ENCODE measurements around the gene ZNF827. TPM values are rescaled to one million over a fixed set of nuclear protein-coding genes. Genes with fewer than 3 reads are reported as not detected.

The ZNF827 gene
- polyA plus RNA-seq, 1 donor (not counting 4 experiments of a cell fraction or from before 2014, with no cell fraction given), result 4.7 TPM

DNA sequence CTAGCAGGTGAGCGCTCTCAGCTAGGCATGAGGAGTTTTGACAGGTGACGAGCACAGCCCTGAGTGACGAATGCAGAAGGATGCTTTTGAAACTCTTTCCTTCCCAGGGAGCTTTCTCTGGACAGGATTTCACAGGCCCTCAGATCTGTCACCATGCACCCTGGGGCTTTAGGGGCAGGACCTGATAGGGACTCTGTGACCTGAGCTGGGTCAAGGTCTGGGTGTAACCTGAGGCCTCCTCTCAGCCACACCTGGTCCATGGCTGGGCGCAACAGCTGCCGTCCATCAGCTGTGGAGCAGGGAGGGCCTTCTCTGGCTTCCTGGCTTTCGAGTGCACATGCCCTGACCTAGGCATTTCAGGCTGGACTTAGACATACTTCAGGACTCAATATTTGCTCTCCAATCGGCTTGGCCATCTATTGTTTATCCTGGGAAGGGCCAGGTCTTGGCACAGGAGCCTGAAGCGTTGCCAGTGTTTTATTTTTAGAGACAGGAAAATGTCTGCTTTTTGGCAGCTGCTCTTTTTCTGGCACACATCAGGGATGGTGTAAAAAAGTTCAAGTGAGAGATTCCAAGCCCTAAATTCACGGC lies 202.3 kb downstream of the ZNF827 start:
- H3K4me3 ChIP-seq (ENCODE audit: control insufficient read depth in 2 of 3, extremely low read depth in 1 of 3, insufficient read depth in 2 of 3, low read depth in 1 of 3, low read length in 3 of 3), result no peak overlapping the region
- H3K4me1 ChIP-seq (ENCODE audit: control insufficient read depth, extremely low read depth, insufficient read depth, low read length), result peaks cover 39% of the 10 kb centered on the region
- no peaks in the 10 kb centered on the region for H4K20me1 ChIP-seq (ENCODE audit: control insufficient read depth, extremely low read depth, insufficient read depth, low read length)
- no peaks in the 10 kb centered on the region for H3K36me3 ChIP-seq (ENCODE audit: control insufficient read depth in 2 of 2, extremely low read depth in 1 of 2, insufficient read depth in 2 of 2, low read length in 2 of 2)
- H3K9me3 ChIP-seq (ENCODE audit: control insufficient read depth, low read depth, low read length), result no peaks in the 10 kb centered on the region
- FAIRE-seq (peak; percentile 20), DNase-seq (ENCODE audit: low read depth, low spot score) (no peak)
- no peaks in the 10 kb centered on the region for H3K27me3 ChIP-seq (ENCODE audit: control insufficient read depth, extremely low read depth, insufficient read depth, low read length)
- TF ChIP-seq, protein P1, sequence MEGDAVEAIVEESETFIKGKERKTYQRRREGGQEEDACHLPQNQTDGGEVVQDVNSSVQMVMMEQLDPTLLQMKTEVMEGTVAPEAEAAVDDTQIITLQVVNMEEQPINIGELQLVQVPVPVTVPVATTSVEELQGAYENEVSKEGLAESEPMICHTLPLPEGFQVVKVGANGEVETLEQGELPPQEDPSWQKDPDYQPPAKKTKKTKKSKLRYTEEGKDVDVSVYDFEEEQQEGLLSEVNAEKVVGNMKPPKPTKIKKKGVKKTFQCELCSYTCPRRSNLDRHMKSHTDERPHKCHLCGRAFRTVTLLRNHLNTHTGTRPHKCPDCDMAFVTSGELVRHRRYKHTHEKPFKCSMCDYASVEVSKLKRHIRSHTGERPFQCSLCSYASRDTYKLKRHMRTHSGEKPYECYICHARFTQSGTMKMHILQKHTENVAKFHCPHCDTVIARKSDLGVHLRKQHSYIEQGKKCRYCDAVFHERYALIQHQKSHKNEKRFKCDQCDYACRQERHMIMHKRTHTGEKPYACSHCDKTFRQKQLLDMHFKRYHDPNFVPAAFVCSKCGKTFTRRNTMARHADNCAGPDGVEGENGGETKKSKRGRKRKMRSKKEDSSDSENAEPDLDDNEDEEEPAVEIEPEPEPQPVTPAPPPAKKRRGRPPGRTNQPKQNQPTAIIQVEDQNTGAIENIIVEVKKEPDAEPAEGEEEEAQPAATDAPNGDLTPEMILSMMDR (optimal IDR thresholded peaks at IDR 0.05 in 1 of 3, IDR thresholded peaks at IDR 0.05 in 1 of 3, conservative IDR thresholded peaks at IDR 0.05 in 1 of 3; ENCODE audit: extremely low read depth in 1 of 3, insufficient read depth in 2 of 3, low read length in 3 of 3), result no peak
- TF ChIP-seq EZH2 (IDR thresholded peaks at IDR 0.05; ENCODE audit: low read length), result no peak
- dilution Hi-C loops (cut with MboI; ENCODE audit: extremely low pct_ligation_motif_present, low sequenced_read_pairs), result no loop called here
- H3K9me1 ChIP-seq (ENCODE audit: control insufficient read depth, extremely low read depth, insufficient read depth, low read length), result no peaks in the 10 kb centered on the region
- no peaks in the 10 kb centered on the region for H3K79me2 ChIP-seq (ENCODE audit: control insufficient read depth, insufficient read depth, low read length)
- peak overlapping the region; percentile 59 for H2AFZ ChIP-seq (ENCODE audit: control insufficient read depth, low read length)
- H3K27ac ChIP-seq (ENCODE audit: control insufficient read depth, insufficient read depth, low read length), result peak overlapping the region; percentile 100
- H3K9ac ChIP-seq (ENCODE audit: control insufficient read depth, extremely low read depth, insufficient read depth, low read length), result no peak overlapping the region
- H3K4me2 ChIP-seq (ENCODE audit: control insufficient read depth, extremely low read depth, insufficient read depth, low read depth, low read length), result no peak overlapping the region

DNA sequence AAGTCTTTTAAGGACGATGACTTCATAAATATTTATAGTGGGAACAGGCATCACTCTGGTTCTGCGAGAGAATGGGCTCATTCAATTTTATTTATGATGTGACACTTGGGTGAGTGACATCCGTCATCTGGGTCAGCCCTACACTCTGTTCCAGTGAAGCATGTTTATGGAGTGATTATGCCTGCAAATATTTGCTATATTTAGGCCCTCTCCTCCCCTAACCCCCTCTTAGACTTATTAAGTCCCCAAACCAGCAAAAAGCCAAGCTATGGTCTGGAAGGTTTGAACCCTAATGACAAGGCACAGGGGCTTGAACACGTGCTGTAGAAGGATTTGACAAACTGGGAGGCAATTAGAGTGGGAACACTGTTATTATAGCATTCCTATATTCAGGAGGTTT lies 202.8 kb downstream of the ZNF827 start:
- H3K4me1 ChIP-seq (ENCODE audit: control insufficient read depth, extremely low read depth, insufficient read depth, low read length), result peaks cover 39% of the 10 kb centered on the region
- H3K9ac ChIP-seq (ENCODE audit: control insufficient read depth, extremely low read depth, insufficient read depth, low read length), result no peak overlapping the region
- peak overlapping the region; percentile 59 for H2AFZ ChIP-seq (ENCODE audit: control insufficient read depth, low read length)

More for the DNA sequence above, 202.8 kb downstream of the ZNF827 start:
- TF ChIP-seq, protein P1 (optimal IDR thresholded peaks at IDR 0.05 in 1 of 3, IDR thresholded peaks at IDR 0.05 in 1 of 3, conservative IDR thresholded peaks at IDR 0.05 in 1 of 3; ENCODE audit: extremely low read depth in 1 of 3, insufficient read depth in 2 of 3, low read length in 3 of 3), result no peak
- no peak for TF ChIP-seq EZH2 (IDR thresholded peaks at IDR 0.05; ENCODE audit: low read length)
- Histone ChIP-seq H3K79me2 (ENCODE audit: control insufficient read depth, insufficient read depth, low read length) (no peaks in the 10 kb centered on the region), H3K9me1 (ENCODE audit: control insufficient read depth, extremely low read depth, insufficient read depth, low read length) (no peaks in the 10 kb centered on the region), H3K9me3 (ENCODE audit: control insufficient read depth, low read depth, low read length) (no peaks in the 10 kb centered on the region), H3K4me2 (ENCODE audit: control insufficient read depth, extremely low read depth, insufficient read depth, low read depth, low read length) (peak overlapping the region; percentile 99), H3K27me3 (ENCODE audit: control insufficient read depth, extremely low read depth, insufficient read depth, low read length) (no peaks in the 10 kb centered on the region), H3K27ac (ENCODE audit: control insufficient read depth, insufficient read depth, low read length) (peak overlapping the region; percentile 100), H4K20me1 (ENCODE audit: control insufficient read depth, extremely low read depth, insufficient read depth, low read length) (no peaks in the 10 kb centered on the region), H3K36me3 (ENCODE audit: control insufficient read depth in 2 of 2, extremely low read depth in 1 of 2, insufficient read depth in 2 of 2, low read length in 2 of 2) (no peaks in the 10 kb centered on the region), H3K4me3 (ENCODE audit: control insufficient read depth in 2 of 3, extremely low read depth in 1 of 3, insufficient read depth in 2 of 3, low read depth in 1 of 3, low read length in 3 of 3) (peak overlapping the region in 1 of 3 experiments; percentile 16)
- dilution Hi-C loops (cut with MboI; ENCODE audit: extremely low pct_ligation_motif_present, low sequenced_read_pairs), result no loop called here
- DNase-seq (ENCODE audit: low read depth, low spot score) (no peak), FAIRE-seq (no peak)
